Activated T-cell treated with anti-CD3 and anti-CD28 coated beads for 48 hours (primary cell): ENCODE results near the gene ZNF521.
"Not testable (repeated sequence)": the region's sequence is repeated elsewhere in the genome, so short reads cannot be mapped to it uniquely, and the experiment has no call there.

Source experiments
- DNase-seq: peaks from one replicate; pipeline ENCODE4 v3.0.0-alpha.2; 2020; ENCODE audit warnings: low read depth

ZNF521 gene

DNA sequence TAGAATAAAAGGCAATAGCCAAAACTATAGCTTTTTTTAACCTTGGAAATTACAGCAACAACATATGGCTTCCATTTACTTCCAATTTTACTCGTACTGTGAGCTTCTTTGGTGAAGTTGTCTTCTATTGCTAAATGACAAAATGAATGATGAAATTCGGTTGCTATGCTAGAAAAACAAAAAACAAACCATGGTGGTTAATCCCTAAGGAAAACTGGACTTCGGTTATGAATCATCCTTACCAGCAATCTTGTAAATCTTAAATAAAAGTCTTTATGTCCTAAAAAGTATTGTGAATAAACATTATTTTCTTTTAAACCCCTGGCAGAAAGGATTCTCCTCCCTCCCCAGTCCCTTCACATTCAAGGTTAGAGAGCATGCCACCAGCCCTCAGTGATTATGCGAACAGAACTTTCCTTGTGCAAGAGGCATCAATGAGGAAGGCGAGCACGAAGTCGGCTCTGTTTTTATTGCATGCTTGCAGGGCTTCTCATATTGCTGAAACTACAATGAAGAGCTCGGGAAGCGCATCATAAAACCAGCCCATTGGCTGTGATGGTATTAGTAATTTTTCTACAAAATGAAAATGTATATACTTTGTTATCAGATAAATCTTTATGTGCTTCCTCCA lies 62.9 kb downstream of the ZNF521 start:
- DNase-seq, result no peak

DNA sequence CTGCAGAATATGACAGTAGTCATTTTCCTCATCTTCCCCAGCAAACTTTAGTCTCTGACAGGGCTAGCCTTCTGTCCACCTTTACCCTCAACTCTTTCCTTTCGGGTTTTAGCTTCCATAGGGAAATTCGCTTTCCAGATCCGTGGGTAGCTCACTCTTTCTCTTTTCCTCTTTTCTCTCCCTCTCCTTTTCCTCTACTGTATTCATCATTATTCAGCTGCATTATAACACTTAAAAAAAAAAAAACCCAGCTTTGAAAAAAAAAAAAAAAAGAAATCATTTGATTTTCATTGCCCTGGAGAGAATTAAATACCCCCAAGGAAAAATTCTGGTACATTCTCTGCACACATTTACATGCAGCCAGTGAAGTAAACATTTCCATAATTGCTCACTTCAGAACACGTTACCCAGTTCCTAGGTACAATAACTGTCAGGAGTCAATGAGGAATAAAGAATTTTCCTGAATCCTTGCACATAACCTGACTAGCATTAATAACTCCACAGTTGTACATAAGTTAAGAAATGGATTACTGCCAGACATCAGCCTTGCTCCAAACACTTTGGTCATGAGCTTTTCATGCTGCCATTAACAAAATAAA lies 63.5 kb downstream of the ZNF521 start:
- DNase-seq, result no peak

DNA sequence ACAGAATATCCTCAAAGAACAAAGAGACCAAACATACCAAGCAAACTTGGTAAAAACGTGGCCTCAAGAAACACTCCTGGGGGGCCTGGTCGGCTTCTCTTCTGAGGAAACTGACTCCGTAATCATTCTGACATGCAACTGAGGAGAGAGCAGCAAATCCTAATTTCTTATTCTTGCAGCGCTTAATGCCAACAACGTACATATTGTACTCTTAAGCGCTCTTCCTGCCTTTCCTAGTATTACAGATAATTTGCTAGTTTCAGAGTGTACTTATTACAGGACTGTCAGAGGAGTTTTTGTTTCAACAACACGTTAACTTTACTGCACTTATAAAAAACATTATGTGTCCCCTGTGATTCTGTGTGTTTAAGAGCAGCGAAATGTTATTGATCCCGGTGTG lies 64.9 kb downstream of the ZNF521 start:
- no peak for DNase-seq

GRCh38 chr18:25284861-25285550 lies 67.0 kb downstream of the ZNF521 start:
- DNase-seq, result no peak

GRCh38 chr18:25284281-25284680 lies 67.7 kb downstream of the ZNF521 start:
- no peak for DNase-seq

- DNase-seq, result no peak
These were observed 68.2 kb downstream of the ZNF521 start for GRCh38 chr18:25283781-25284180.

- DNase-seq, result no peak
These were observed 68.9 kb downstream of the ZNF521 start for GRCh38 chr18:25282896-25283703.

GRCh38 chr18:25282282-25282681 lies 69.7 kb downstream of the ZNF521 start:
- no peak for DNase-seq

DNA sequence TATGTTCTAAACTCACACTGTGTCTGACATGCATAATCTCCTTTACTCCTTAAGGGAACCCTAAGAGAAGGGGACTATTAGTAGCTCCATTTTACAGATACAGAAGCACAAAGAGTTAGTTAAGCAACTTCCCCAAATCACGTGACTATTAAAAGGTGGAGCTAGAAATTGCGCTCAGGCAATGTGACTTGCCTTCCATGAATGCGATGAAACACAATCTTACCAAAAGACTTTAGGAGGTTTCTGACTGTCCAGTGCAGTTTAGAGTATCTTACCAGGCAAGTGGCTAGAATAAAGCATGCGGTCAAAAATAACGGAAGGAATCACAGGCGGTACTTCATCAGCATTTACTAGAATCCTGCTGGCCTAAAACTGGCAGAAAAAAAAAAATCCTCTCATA lies 70.4 kb downstream of the ZNF521 start:
- no peak for DNase-seq

GRCh38 chr18:25279961-25280360 lies 72.0 kb downstream of the ZNF521 start:
- no peak for DNase-seq

GRCh38 chr18:25279556-25279955 lies 72.4 kb downstream of the ZNF521 start:
- DNase-seq, result no peak

DNA sequence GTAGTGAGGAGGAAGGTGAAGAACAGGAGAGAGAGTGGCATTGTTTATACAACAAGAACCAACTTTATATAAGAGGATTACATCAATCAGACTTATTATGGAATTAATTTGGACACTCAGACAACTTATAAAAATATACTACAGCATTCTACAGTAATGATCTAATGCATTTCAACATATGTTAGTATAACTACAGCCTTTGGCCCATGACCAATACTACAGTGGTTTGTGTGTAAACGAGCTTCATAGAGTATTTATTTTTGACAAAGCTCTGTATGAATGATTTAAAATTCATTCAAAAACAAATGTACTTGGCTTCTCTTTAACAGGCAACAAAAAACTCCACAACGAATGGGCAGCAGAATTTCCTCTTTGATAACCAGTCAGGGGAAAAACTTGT lies 72.8 kb downstream of the ZNF521 start:
- no peak for DNase-seq

GRCh38 chr18:25278394-25278793 lies 73.6 kb downstream of the ZNF521 start:
- DNase-seq, result no peak

GRCh38 chr18:25275412-25276001 lies 76.5 kb downstream of the ZNF521 start:
- DNase-seq, result no peak

DNA sequence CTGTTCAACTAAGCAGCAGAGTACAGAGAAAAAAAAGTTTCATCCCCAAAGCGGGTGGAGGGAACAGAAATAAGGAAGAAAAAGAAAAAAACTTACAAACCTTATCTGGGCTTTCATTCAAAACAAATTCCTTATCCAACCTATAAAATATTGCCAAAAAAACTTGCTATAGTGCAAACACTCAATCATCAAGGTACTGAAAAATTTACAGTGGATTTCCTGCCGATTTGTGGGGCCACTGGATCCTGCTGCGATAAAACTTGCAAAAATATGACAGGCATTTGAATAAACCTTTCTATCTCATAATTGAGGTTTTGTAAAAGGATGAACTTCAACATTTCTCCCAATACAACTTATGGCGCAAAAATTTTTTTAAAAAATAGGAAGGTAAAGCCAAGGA lies 77.0 kb downstream of the ZNF521 start:
- no peak for DNase-seq

- not testable (repeated sequence) for DNase-seq
These were observed 84.9 kb downstream of the ZNF521 start for GRCh38 chr18:25266931-25267527.

GRCh38 chr18:25262920-25263319 lies 89.0 kb downstream of the ZNF521 start:
- no peak for DNase-seq

- DNase-seq, result no peak
These were observed 90.2 kb downstream of the ZNF521 start for GRCh38 chr18:25261768-25262167.

DNA sequence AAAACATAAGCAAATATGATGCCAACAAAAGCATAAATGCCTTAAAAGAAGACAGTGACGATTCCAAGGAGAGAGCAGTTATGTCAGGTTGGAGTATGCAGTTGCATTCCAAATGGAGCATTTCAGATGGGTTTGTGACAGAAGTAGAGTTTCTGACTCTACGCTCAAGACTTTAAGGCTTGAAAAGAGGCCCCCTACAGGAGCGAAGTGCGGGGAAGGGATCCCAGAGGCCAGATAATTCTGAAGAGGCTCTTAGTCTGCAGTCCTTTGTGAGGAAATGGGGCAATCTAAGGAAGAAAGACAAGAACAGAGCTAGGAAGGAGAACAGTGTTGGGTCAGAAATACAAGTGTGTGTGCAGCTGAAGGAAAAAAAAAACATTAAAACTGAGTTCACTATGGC lies 95.5 kb downstream of the ZNF521 start:
- no peak for DNase-seq

- DNase-seq, result no peak
These were observed 98.2 kb downstream of the ZNF521 start for GRCh38 chr18:25253779-25254178.

DNA sequence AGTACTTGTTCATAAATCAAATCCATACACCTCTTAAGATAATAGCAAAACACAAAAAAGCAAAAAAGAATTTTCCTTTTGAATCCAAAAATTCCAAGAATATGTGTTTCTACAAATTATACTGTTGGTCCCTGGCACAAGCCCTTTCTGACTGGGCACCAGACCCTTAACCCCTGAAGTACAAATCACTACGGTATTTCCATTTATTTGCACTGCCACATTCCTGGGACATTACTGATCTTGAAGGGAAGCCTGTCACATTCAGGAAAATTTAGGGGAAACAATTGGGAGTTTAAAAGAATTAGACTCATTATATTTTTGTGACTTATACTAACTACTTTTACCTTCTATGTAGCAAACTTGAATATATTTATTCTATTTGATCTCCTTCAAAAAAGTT lies 98.8 kb downstream of the ZNF521 start:
- no peak for DNase-seq

DNA sequence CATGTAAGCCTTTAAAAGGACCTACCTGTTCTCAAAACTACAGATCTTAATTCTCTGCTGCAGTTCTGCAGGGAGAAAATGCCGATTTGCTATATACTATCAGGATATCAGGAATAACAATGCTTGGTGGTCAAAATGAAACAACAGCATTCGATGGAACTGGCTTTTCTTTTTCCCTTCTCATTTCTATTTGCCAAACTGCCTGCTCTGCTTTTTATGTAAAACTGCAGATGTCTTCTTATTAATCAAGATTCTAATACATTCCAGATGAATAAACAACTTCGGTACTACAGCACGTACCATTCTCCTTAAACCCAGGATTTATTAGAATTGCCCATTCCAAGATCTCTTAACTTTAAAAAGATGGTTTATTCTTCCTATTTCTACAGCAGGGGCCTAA lies 100.9 kb downstream of the ZNF521 start:
- DNase-seq, result no peak
